Measurements from ENCODE around the gene USP6.
"Not testable (repeated sequence)": the region's sequence is repeated elsewhere in the genome, so short reads cannot be mapped to it uniquely, and the experiment has no call there.

USP6 gene

DNA sequence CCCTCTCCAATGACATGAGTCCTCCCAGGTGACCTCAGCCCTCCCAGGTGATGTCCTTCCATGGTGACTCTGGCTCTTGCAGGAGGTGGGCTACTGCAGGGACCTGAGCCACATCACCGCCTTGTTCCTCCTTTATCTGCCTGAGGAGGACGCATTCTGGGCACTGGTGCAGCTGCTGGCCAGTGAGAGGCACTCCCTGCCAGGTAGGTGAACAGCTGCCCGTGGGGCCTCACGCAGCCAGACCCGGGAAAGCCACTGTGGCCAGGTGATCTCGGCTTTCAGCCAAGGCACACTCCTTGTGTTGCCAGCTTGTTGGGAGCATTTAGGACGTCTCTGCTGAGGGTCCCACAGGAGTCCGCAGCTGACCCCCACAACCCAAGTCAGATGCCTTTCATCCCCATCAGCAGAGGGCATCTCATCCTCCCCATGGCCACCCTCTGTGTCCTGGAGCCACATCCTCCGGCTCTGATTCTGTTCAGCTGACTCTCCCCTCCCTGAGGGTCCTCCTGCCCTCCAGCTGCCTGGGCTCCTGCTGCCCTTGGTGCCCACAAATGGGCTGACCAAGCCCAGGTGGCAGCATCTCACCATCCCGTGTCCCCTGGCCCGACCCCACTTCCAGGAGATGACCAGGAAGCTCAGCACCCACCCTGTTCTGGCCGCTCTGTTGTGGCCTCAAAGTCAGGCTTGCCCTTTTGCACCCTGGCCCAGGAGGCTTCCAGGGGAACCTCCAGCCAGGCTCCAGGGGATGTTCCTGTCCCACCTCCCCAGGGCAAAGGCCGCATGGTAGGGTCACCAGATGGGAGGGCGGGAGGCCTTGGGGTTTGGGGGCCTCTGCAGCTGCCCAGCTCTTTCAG lies 20.1 kb downstream of the USP6 start:
- ChIA-PET CTCF (interaction anchor here (0.8 kb wide), 1 partner anchor 55 kb away, joined by 3 read pairs; no protein-coding TSS in a partner anchor), POLR2A (interaction anchor here (0.6 kb wide), 1 partner anchor 175 kb away, joined by 4 read pairs; no protein-coding TSS in a partner anchor)
- DNase-seq (ENCODE audit: extremely low spot score) = no peak
- TF ChIP-seq, protein P1, sequence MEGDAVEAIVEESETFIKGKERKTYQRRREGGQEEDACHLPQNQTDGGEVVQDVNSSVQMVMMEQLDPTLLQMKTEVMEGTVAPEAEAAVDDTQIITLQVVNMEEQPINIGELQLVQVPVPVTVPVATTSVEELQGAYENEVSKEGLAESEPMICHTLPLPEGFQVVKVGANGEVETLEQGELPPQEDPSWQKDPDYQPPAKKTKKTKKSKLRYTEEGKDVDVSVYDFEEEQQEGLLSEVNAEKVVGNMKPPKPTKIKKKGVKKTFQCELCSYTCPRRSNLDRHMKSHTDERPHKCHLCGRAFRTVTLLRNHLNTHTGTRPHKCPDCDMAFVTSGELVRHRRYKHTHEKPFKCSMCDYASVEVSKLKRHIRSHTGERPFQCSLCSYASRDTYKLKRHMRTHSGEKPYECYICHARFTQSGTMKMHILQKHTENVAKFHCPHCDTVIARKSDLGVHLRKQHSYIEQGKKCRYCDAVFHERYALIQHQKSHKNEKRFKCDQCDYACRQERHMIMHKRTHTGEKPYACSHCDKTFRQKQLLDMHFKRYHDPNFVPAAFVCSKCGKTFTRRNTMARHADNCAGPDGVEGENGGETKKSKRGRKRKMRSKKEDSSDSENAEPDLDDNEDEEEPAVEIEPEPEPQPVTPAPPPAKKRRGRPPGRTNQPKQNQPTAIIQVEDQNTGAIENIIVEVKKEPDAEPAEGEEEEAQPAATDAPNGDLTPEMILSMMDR (IDR thresholded peaks at IDR 0.05; ENCODE audit: control extremely low read depth, extremely low read depth, low read depth, missing control alignments) = no peak

DNA sequence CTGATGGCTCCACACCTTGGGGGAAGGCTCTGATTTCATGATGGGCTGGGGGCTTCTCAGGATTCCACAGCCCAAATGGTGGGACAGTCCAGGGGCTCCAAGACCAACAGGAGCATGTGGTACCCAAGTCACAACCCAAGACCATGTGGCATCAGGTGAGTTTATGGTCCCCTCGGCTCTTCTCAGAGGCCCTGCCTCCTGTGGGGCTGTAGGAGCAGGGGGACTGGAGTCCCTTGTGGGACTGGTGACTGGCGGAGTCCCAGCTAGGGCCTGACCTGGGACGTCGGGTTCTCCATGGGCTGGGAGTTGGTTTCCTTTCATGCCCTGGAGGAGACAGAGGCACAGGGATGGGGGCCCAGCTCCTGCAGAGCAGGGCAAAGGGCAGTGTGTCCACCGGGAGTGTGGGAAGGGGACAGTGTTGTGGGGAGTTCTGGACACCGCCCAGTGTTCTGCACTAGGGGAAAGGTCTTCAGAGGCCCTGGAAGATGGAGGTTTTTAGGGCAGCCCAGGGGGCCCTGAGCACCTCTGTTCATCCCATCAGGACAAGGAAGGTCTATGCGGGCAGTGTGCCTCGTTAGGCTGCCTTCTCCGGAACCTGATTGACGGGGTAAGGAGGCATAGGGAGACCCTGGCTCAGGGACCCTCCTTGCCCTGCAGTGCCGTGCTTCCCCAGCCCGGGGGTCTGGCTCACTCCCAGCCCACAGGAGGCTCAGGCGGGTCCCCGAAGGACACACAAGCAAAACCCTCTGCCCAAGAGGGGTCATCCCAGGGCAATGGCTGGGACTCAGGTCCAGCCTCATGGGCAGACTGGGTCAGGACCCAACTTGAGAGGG lies 21.0 kb downstream of the USP6 start:
- CTCF ChIA-PET; DNase-seq (ENCODE audit: extremely low spot score): not testable (repeated sequence)
- POLR2A ChIA-PET = interaction anchor here (0.6 kb wide), 1 partner anchor 176 kb away, joined by 4 read pairs; no protein-coding TSS in a partner anchor

- POLR2A ChIA-PET, CTCF ChIA-PET: not testable (repeated sequence)
Observed at GRCh38 chr17:5137511-5138197, 21.8 kb downstream of the USP6 start.

GRCh38 chr17:5138198-5138544 lies 22.3 kb downstream of the USP6 start:
- CTCF ChIA-PET; DNase-seq (ENCODE audit: extremely low spot score); POLR2A ChIA-PET: not testable (repeated sequence)

More at GRCh38 chr17:5137511-5138197, 21.8 kb downstream of the USP6 start:
- not testable (repeated sequence) for DNase-seq (ENCODE audit: extremely low spot score)

GRCh38 chr17:5138616-5139457 lies 23.0 kb downstream of the USP6 start:
- POLR2A ChIA-PET = interaction anchor here (0.6 kb wide), 1 partner anchor 82 kb away, joined by 3 read pairs; no protein-coding TSS in a partner anchor
- CTCF ChIA-PET = no interaction called here
- DNase-seq (ENCODE audit: extremely low spot score) = no peak
- TF ChIP-seq, protein P1 (IDR thresholded peaks at IDR 0.05; ENCODE audit: control extremely low read depth, extremely low read depth, low read depth, missing control alignments) = no peak

DNA sequence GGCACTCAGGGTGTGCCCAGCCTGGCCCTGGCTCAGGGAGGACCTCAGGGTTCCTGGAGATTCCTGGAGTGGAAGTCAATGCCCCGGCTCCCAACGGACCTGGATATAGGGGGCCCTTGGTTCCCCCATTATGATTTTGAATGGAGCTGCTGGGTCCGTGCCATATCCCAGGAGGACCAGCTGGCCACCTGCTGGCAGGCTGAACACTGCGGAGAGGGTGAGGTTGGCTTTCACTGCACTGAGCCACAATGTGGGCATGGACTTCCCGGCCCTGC lies 23.6 kb downstream of the USP6 start:
- POLR2A ChIA-PET = interaction anchor here (0.6 kb wide), 1 partner anchor 82 kb away, joined by 3 read pairs; no protein-coding TSS in a partner anchor

DNA sequence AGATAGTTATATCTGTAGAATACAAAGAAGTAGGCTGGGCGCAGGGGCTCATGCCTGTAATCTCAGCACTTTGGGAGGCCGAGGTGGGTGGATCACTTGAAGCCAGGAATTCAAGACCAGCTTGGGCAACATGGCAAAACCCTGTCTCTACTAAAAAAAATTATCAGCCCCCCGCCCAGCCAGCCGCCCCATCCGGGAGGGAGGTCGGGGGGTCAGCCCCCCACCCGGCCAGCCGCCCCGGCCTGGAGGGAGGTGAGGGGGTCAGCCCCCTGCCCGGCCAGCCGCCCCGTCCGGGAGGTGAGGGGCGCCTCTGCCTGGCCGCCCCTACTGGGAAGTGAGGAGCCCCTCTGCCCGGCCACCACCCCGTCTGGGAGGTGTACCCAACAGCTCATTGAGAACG lies 27.0 kb downstream of the USP6 start:
- CTCF ChIA-PET, POLR2A ChIA-PET: not testable (repeated sequence)

More for the DNA sequence above, 23.6 kb downstream of the USP6 start:
- CTCF ChIA-PET = no interaction called here
- TF ChIP-seq, protein P1 (IDR thresholded peaks at IDR 0.05; ENCODE audit: control extremely low read depth, extremely low read depth, low read depth, missing control alignments) = no peak
- no peak for DNase-seq (ENCODE audit: extremely low spot score)

DNA sequence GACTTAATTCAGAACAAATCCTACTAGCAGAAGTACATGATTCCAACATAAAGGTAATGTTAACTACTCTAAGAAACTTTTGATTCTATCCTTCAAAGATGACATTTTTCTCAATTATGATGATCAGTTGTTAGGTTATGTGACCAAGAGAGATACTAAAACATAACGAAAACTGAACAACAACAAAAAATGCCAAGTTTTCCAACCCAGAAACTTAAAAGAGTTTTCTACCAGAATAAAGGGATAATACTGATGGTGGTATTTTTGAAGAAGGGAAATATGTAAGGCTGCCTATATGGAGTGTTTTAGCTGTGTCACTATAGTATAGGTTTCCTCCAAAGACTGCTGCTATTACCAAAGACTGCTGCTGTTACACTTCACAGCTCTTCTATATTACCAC lies 30.3 kb downstream of the USP6 start:
- CTCF ChIA-PET = interaction anchor here (1.7 kb wide), 1 partner anchor 72 kb away, joined by 3 read pairs; no protein-coding TSS in a partner anchor
- POLR2A ChIA-PET = not testable (repeated sequence)

More for the DNA sequence above, 27.0 kb downstream of the USP6 start:
- DNase-seq (ENCODE audit: extremely low spot score) = not testable (repeated sequence)

DNA sequence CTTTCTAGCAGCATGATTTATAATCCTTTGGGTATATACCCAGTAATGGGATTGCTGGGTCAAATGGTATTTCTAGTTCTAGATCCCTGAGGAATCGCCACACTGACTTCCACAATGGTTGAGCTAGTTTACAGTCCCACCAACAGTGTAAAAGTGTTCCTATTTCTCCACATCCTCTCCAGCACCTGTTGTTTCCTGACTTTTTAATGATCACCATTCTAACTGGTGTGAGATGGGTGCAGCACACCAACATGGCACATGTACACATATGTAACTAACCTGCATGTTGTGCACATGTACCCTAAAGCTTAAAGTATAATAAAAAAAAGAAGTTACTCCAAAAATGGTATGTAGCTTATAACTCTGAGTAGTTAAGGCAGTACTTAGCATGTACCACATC lies 44.9 kb downstream of the USP6 start:
- DNase-seq (ENCODE audit: extremely low spot score); POLR2A ChIA-PET: not testable (repeated sequence)
- CTCF ChIA-PET = interaction anchor here (1.6 to 1.9 kb wide), 2 partner anchors 12 to 76 kb away, joined by 4 to 7 read pairs; no protein-coding TSS in a partner anchor

More for the DNA sequence above, 30.3 kb downstream of the USP6 start:
- DNase-seq (ENCODE audit: extremely low spot score) = not testable (repeated sequence)

DNA sequence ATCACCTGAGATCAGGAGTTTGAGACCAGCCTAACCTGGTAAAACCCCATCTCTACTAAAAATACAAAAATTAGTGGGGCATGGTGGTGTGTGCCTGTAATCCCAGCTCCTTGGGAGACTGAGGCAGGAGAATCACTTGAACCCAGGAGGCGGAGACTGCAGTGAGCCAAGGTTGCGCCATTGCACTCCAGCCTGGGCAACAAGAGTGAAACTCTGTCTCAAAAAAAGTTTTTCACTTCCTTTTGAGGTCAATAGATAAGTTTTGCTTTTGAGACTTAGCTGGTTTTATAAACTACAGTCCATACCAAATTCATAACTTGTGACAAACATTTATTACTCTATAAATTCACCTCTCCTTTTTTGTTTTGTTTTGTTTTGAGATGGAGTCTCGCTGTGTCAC lies 46.0 kb downstream of the USP6 start:
- not testable (repeated sequence) for DNase-seq (ENCODE audit: extremely low spot score)
- ChIA-PET CTCF (interaction anchor here (1.2 to 1.9 kb wide), 2 partner anchors 9 to 75 kb away, joined by 3 to 4 read pairs; no protein-coding TSS in a partner anchor), POLR2A (interaction anchor here (0.7 kb wide), 1 partner anchor 130 kb away, joined by 3 read pairs; no protein-coding TSS in a partner anchor)

Data from GM10248 (cell line).